GM12878 (cell line): Measurements from ENCODE around the gene CLUH. TPM values are rescaled to one million over a fixed set of nuclear protein-coding genes. Genes with fewer than 3 reads are reported as not detected.

Experiments
- ATAC-seq: fragments of 200-7000 bp; cut with Tn5 transposase; 3 replicates; pipeline ENCODE4 v1.9.1; 2020; ENCODE audit warnings: mild to moderate bottlenecking, moderate library complexity
- BruUV-seq: library from RNA; stranded (reverse); fragments of 400-500 nt; replicated peaks from 2 replicates; lab custom pipeline; 2021; lab: Mats Ljungman, UMichigan
- CTCF ChIA-PET: fragments of 300-600 bp; sonication (Branson Sonifier 250); formaldehyde crosslinking; extraction: SDS; loops from one replicate; lab custom pipeline; 2021; ENCODE audit warnings: inconsistent platforms; lab: Yijun Ruan, JAX
- POLR2A ChIA-PET: fragments of 350-600 bp; formaldehyde crosslinking; extraction: SDS; loops from one replicate; lab custom pipeline; 2021; ENCODE audit warnings: inconsistent platforms; lab: Charles Lee
- RAD21 ChIA-PET: fragments of 300-600 bp; sonication (Branson Sonifier 250); formaldehyde crosslinking; loops from one replicate; lab custom pipeline; 2023; ENCODE audit warnings: antibody characterized with exemption; ENCODE audit not compliant: unreplicated experiment; lab: Charles Lee
- SMC1A ChIA-PET: fragments of 300-600 bp; sonication (Branson Sonifier 250); formaldehyde crosslinking; loops from one replicate; lab custom pipeline; 2023; ENCODE audit not compliant: unreplicated experiment, uncharacterized antibody; lab: Charles Lee
- DNase-seq: peaks from one replicate; pipeline ENCODE4 v3.0.0-alpha.2; 2011; ENCODE audit warnings: low read depth, low spot score
- FAIRE-seq: peaks from 3 replicates; lab custom pipeline; 2011; peaks lifted over from hg19 to GRCh38; lab: Jason Lieb, UNC
- H2AFZ ChIP-seq: 2 replicates; pipeline ENCODE4 v1.6.0; 2011; ENCODE audit warnings: low read depth, low read length, control low read depth; ENCODE audit not compliant: control insufficient read depth
- H3K27ac ChIP-seq: 2 replicates; pipeline ENCODE4 v1.5.1; 2011; ENCODE audit warnings: control low read depth; ENCODE audit not compliant: control insufficient read depth, insufficient read depth
- H3K27me3 ChIP-seq, 2 experiments: replicated peaks in 1 of 2; 2 replicates each; pipeline versions ENCODE4 v1.6.0 to v1.6.1; 2011; ENCODE audit warnings: low read length in 1 of 2; ENCODE audit not compliant: control insufficient read depth in 2 of 2, insufficient read depth in 2 of 2
- H3K36me3 ChIP-seq, 2 experiments: 2 replicates each; pipeline ENCODE4 v1.5.1; 2011; ENCODE audit warnings: low read length in 1 of 2; ENCODE audit not compliant: control insufficient read depth in 2 of 2, insufficient read depth in 2 of 2
- H3K4me1 ChIP-seq: 2 replicates; pipeline ENCODE4 v1.6.1; 2011; ENCODE audit warnings: mild to moderate bottlenecking, low read length, moderate library complexity, mixed read lengths; ENCODE audit not compliant: control insufficient read depth, insufficient read depth
- H3K4me2 ChIP-seq: 2 replicates; pipeline ENCODE4 v1.6.0; 2011; ENCODE audit warnings: control low read depth; ENCODE audit not compliant: control insufficient read depth, insufficient read depth
- H3K4me3 ChIP-seq: fragments of 200-600 bp; sonication (generic); 2 replicates; pipeline ENCODE4 v1.5.1; 2016
- H3K79me2 ChIP-seq: 2 replicates; pipeline ENCODE4 v1.6.0; 2011; ENCODE audit warnings: low read length; ENCODE audit not compliant: control insufficient read depth, insufficient read depth
- H3K9ac ChIP-seq: 2 replicates; pipeline ENCODE4 v1.8.0; 2011; ENCODE audit warnings: low read length, control low read depth, mixed read lengths; ENCODE audit not compliant: control insufficient read depth, insufficient read depth
- H3K9me3 ChIP-seq: replicated peaks from 3 replicates; pipeline ENCODE4 v1.5.1; 2011; ENCODE audit warnings: mild to moderate bottlenecking, low read length; ENCODE audit not compliant: control insufficient read depth, insufficient read depth
- H4K20me1 ChIP-seq: 2 replicates; pipeline ENCODE4 v1.6.0; 2011; ENCODE audit not compliant: control insufficient read depth, insufficient read depth
- ASH2L ChIP-seq: fragments of 300-600, 200-600 bp; sonication (generic); IDR thresholded peaks from 2 replicates; pipeline ENCODE4 v1.6.1; 2017; ENCODE audit warnings: low read depth, mild to moderate bottlenecking, borderline replicate concordance
- EP300 ChIP-seq, 2 experiments: fragments of 150-350 bp in 1 of 2; IDR thresholded peaks; 2 replicates each; pipeline ENCODE4 v1.6.1; 2011 to 2012; ENCODE audit warnings: low read depth in 2 of 2, low read length in 2 of 2, borderline replicate concordance in 1 of 2, improper control_type of control experiment in 1 of 2, inconsistent platforms in 1 of 2; ENCODE audit not compliant: control insufficient read depth in 1 of 2
- HCFC1 ChIP-seq: fragments of 150-350 bp; IDR thresholded peaks from 2 replicates; pipeline ENCODE4 v1.6.1; 2014; ENCODE audit warnings: low read length
- JUNB ChIP-seq: IDR thresholded peaks from 2 replicates; pipeline ENCODE4 v1.6.1; 2016; ENCODE audit warnings: antibody characterized with exemption, mild to moderate bottlenecking
- LARP7 ChIP-seq: fragments of 450-650 bp; IDR thresholded peaks from 2 replicates; pipeline ENCODE4 v1.6.1; 2017; ENCODE audit warnings: mild to moderate bottlenecking
- MAX ChIP-seq: IDR thresholded peaks from 2 replicates; pipeline ENCODE4 v1.6.1; 2012; ENCODE audit warnings: low read depth, low read length, improper control_type of control experiment
- NFXL1 ChIP-seq: fragments of 450-650 bp; IDR thresholded peaks from 2 replicates; pipeline ENCODE4 v1.6.1; 2017; ENCODE audit warnings: antibody characterized with exemption, mild to moderate bottlenecking, borderline replicate concordance
- NFYA ChIP-seq: IDR thresholded peaks from 2 replicates; pipeline ENCODE4 v1.6.1; 2011; ENCODE audit warnings: low read depth, mild to moderate bottlenecking, low read length, improper control_type of control experiment, borderline replicate concordance
- RB1 ChIP-seq: fragments of 450-650 bp; formaldehyde crosslinking; IDR thresholded peaks from 2 replicates; pipeline ENCODE4 v1.6.1; 2017; ENCODE audit warnings: mild to moderate bottlenecking, borderline replicate concordance
- SPI1 ChIP-seq: IDR thresholded peaks from 2 replicates; pipeline ENCODE4 v1.6.1; 2011; ENCODE audit warnings: low read depth, mild to moderate bottlenecking, low read length, moderate library complexity, borderline replicate concordance; ENCODE audit not compliant: insufficient read depth
- SUPT20H ChIP-seq: IDR thresholded peaks from 2 replicates; pipeline ENCODE4 v1.6.1; 2011; ENCODE audit warnings: low read depth, mild to moderate bottlenecking, low read length, moderate library complexity, borderline replicate concordance; ENCODE audit not compliant: control insufficient read depth
- ZBTB40 ChIP-seq: fragments of 450-650 bp; IDR thresholded peaks from 2 replicates; pipeline ENCODE4 v1.6.1; 2016; ENCODE audit warnings: mild to moderate bottlenecking, moderate library complexity, borderline replicate concordance
- ZNF24 ChIP-seq: fragments of 450-650 bp; IDR thresholded peaks from 2 replicates; pipeline ENCODE4 v1.6.1; 2017; ENCODE audit warnings: antibody characterized with exemption, mild to moderate bottlenecking
- WGBS: methylation state at CpG from one replicate; pipeline ENCODE4 v1.1.6; 2016; ENCODE audit warnings: low lambda C conversion rate; ENCODE audit not compliant: insufficient replicate concordance, insufficient coverage; ENCODE audit errors: missing lambda C conversion rate; 5-methylcytosine and 5-hydroxymethylcytosine counted together
- in situ Hi-C: fragments of 300-500 bp; cut with MboI; formaldehyde crosslinking; loops from 9 replicates; pipeline ENCODE4 v1.14.3; 2018; ENCODE audit warnings: mixed read lengths
- intact Hi-C: fragments of 100-400 bp; cut with micrococcal nuclease; formaldehyde crosslinking; loops from one replicate; pipeline ENCODE4 v1.14.2; 2022; ENCODE audit not compliant: unreplicated experiment
- polyA plus RNA-seq, 11 experiments: library from polyadenylated mRNA; depleted of rRNA in 4 of 11; unstranded in 6 of 11; stranded (reverse) in 5 of 11; fragments of >200 nt; fragmentation: Nextera tagmentation in 4 of 11; fragmentation: Illumina TruSeq in 1 of 11; extraction: Ambion mirVana in 4 of 11; extraction: Trizol in 1 of 11; gene quantifications; 1 replicate in 1 of 11; 2 replicates in 10 of 11; pipeline versions ENCODE4 v1.2.1 to v1.2.3, GENCODE V29; 2011 to 2016; ENCODE audit warnings: inconsistent platforms in 2 of 11, missing spikeins in 2 of 11, low read depth in 1 of 11
- total RNA-seq, 4 experiments: library from RNA; depleted of rRNA in 3 of 4; stranded (reverse); fragments of >200 nt in 3 of 4; fragmentation: Illumina TruSeq in 1 of 4; extraction: Trizol in 1 of 4; gene quantifications; 2 replicates each; pipeline versions ENCODE4 v1.2.1 to v1.2.3, GENCODE V29; 2013 to 2021
- TF ChIP-seq, protein P1 (sequence below): fragments of 450-650 bp; IDR thresholded peaks from 2 replicates; pipeline ENCODE4 v1.6.1; 2017; ENCODE audit warnings: mild to moderate bottlenecking, low read depth, inconsistent platforms; ENCODE audit not compliant: poor library complexity, severe bottlenecking

The CLUH gene
- total and polyA plus RNA-seq, 10 of the 15 experiments (the other 5 are each of a cell fraction or from before 2014, with no cell fraction given) = 0.11 to 147 (median 60.2) TPM

DNA sequence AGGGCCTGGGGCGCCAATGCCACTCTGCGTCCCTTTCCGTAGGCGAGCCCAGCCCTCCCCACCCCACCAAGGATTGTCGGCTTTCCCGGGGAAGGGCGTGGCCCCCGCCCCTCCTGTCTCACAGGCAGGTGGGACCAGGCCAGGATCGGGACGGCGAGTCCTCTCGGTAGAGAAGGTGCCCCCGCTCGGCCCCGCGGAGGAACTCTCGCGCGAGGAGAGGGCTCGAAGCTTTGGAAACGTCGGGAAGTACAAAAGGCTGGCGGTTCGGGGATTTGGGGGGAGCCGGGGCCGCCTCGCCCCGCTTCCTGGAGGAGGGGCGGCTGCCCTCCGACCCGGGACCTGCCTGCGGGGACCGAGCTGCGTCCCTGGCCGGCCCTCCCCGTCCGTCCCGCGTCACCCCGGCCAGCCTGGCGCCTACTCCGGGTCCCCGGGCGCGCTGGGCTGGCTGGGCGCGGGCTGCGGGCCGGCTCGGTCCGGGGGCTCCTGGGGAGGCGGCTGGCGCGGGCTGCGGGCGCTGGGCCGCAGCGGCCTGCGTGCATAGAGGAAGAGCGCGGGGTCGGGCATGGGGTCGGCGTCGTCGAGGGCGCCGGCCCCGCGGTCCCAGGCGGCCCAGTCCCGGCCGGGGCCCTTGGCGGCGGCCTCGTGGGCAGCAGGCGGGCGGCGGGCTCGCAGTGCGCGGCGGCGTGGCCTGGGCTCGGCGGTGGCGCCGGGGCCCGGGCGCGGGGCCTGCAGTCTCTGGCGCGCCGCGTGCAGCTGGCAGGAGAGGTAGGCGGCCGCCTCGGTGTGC, 12.6 kb upstream of the CLUH start (continued):
- no peak for TF ChIP-seq ZBTB40
- TF ChIP-seq NFXL1 = no peak
- no peak for TF ChIP-seq JUNB

GRCh38 chr17:2723505-2723996, 12.0 kb upstream of the CLUH start:
- RAD21 ChIA-PET = no interaction called here
- ATAC-seq (no peak), DNase-seq (no peak), FAIRE-seq (no peak)
- TF ChIP-seq, protein P1, sequence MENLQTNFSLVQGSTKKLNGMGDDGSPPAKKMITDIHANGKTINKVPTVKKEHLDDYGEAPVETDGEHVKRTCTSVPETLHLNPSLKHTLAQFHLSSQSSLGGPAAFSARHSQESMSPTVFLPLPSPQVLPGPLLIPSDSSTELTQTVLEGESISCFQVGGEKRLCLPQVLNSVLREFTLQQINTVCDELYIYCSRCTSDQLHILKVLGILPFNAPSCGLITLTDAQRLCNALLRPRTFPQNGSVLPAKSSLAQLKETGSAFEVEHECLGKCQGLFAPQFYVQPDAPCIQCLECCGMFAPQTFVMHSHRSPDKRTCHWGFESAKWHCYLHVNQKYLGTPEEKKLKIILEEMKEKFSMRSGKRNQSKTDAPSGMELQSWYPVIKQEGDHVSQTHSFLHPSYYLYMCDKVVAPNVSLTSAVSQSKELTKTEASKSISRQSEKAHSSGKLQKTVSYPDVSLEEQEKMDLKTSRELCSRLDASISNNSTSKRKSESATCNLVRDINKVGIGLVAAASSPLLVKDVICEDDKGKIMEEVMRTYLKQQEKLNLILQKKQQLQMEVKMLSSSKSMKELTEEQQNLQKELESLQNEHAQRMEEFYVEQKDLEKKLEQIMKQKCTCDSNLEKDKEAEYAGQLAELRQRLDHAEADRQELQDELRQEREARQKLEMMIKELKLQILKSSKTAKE = no peak
- TF ChIP-seq JUNB (no peak), HCFC1 (no peak), RB1 (no peak), SUPT20H (no peak), ASH2L (no peak), ZNF24 (no peak), SPI1 (no peak), NFYA (no peak), MAX (no peak), EP300 (IDR thresholded peaks at IDR 0.05; ENCODE audit: borderline replicate concordance in 1 of 2, control insufficient read depth in 1 of 2, low read depth in 2 of 2, low read length in 2 of 2) (no peak), LARP7 (no peak)
- BruUV-seq = no TSS peak
- WGBS = 64% methylated on average over 11 of the region's 18 CpGs
- Histone ChIP-seq H2AFZ (no peak overlapping the region), H3K9ac (no peak overlapping the region), H3K27me3 (peaks cover 0 to 3% of the 10 kb centered on the region in 2 experiments; a peak in 3 of 4 replicates), H3K4me3 (no peak overlapping the region), H3K4me2 (no peak overlapping the region), H3K36me3 (no peaks in the 10 kb centered on the region), H3K79me2 (no peaks in the 10 kb centered on the region), H3K9me3 (no peaks in the 10 kb centered on the region), H3K4me1 (no peaks in the 10 kb centered on the region; the same call in 1 of the 2 replicates), H4K20me1 (no peaks in the 10 kb centered on the region), H3K27ac (no peak overlapping the region)
- POLR2A ChIA-PET = no interaction called here
- in situ Hi-C loops = no loop called here
- CTCF ChIA-PET = interaction anchor here (0.6 kb wide), 1 partner anchor 48 kb away, joined by 3 read pairs; no protein-coding TSS in a partner anchor
- SMC1A ChIA-PET = no interaction called here
- intact Hi-C loops = no loop called here
